Endothelial cell of umbilical vein (primary cell): ENCODE data around the gene BRD2. TPM values are rescaled to one million over a fixed set of nuclear protein-coding genes. Genes with fewer than 3 reads are reported as not detected.

Experiments used
- BruUV-seq: library from RNA; stranded (reverse); fragments of 400-500 nt; replicated peaks from 2 replicates; lab custom pipeline; 2021; lab: Mats Ljungman, UMichigan
- CTCF ChIA-PET: fragments of 300-600, 350-600 bp; sonication (Branson Sonifier 250); formaldehyde crosslinking; loops from one replicate; lab custom pipeline; 2021; ENCODE audit warnings: antibody characterized with exemption, inconsistent platforms; lab: Charles Lee
- POLR2A ChIA-PET: fragments of 300-600, 350-600 bp; sonication (Branson Sonifier 250); formaldehyde crosslinking; loops from one replicate; lab custom pipeline; 2021; ENCODE audit warnings: antibody characterized with exemption, inconsistent platforms; lab: Charles Lee
- DNase-seq: peaks from one replicate; pipeline ENCODE4 v3.0.0-alpha.2; 2011; ENCODE audit warnings: low read depth, low spot score
- FAIRE-seq: peaks from 2 replicates; lab custom pipeline; 2011; peaks lifted over from hg19 to GRCh38; lab: Jason Lieb, UNC
- H2AFZ ChIP-seq: 2 replicates; pipeline ENCODE4 v1.6.0; 2012; ENCODE audit warnings: low read depth, low read length, control low read depth, inconsistent platforms
- H3K27ac ChIP-seq: 2 replicates; pipeline ENCODE4 v1.5.1; 2011; ENCODE audit warnings: low read depth, mild to moderate bottlenecking, control low read depth, low read length, moderate library complexity; ENCODE audit not compliant: insufficient read depth
- H3K27me3 ChIP-seq, 2 experiments: 2 replicates each; pipeline versions ENCODE4 v1.6.0 to v1.6.1; 2011; ENCODE audit warnings: low read length in 2 of 2, mixed read lengths in 1 of 2; ENCODE audit not compliant: control insufficient read depth in 2 of 2, insufficient read depth in 2 of 2
- H3K36me3 ChIP-seq, 2 experiments: 2 replicates in 1 of 2; 3 replicates in 1 of 2; pipeline ENCODE4 v1.5.1; 2011; ENCODE audit warnings: low read length in 2 of 2, mild to moderate bottlenecking in 1 of 2, moderate library complexity in 1 of 2; ENCODE audit not compliant: control insufficient read depth in 2 of 2, insufficient read depth in 2 of 2; ENCODE audit errors: extremely low read depth in 1 of 2
- H3K4me1 ChIP-seq: 3 replicates; pipeline ENCODE4 v1.5.1; 2011; ENCODE audit warnings: mild to moderate bottlenecking, low read length; ENCODE audit not compliant: control insufficient read depth, insufficient read depth; ENCODE audit errors: extremely low read depth
- H3K4me2 ChIP-seq: 2 replicates; pipeline ENCODE4 v1.6.1; 2011; ENCODE audit warnings: low read length, control low read depth, mixed read lengths; ENCODE audit not compliant: insufficient read depth
- H3K4me3 ChIP-seq, 3 experiments: fragments of 200-600 bp in 1 of 3; sonication (generic), shearing (Covaris generic) in 1 of 3; replicated peaks in 1 of 3; 2 replicates each; pipeline ENCODE4 v1.5.1; 2011 to 2016; ENCODE audit warnings: control low read depth in 3 of 3, low read length in 3 of 3, mild to moderate bottlenecking in 2 of 3, inconsistent platforms in 1 of 3, low read depth in 1 of 3, moderate library complexity in 1 of 3; ENCODE audit not compliant: insufficient read depth in 1 of 3
- H3K79me2 ChIP-seq: 2 replicates; pipeline ENCODE4 v1.6.0; 2012; ENCODE audit warnings: low read length, inconsistent platforms; ENCODE audit not compliant: control insufficient read depth, insufficient read depth
- H3K9ac ChIP-seq: replicated peaks from 2 replicates; pipeline ENCODE3; 2011; ENCODE audit warnings: low read length, control low read depth; ENCODE audit not compliant: insufficient read depth; ENCODE audit errors: extremely low read depth
- H3K9me1 ChIP-seq: replicated peaks from 3 replicates; pipeline ENCODE4 v1.6.0; 2011; ENCODE audit warnings: mild to moderate bottlenecking, low read length; ENCODE audit not compliant: control insufficient read depth, insufficient read depth; ENCODE audit errors: extremely low read depth
- H3K9me3 ChIP-seq: replicated peaks from 2 replicates; pipeline ENCODE4 v1.5.1; 2012; ENCODE audit warnings: low read length, inconsistent platforms; ENCODE audit not compliant: control insufficient read depth, insufficient read depth
- H4K20me1 ChIP-seq: replicated peaks from 2 replicates; pipeline ENCODE3; 2011; ENCODE audit warnings: mild to moderate bottlenecking, low read length; ENCODE audit not compliant: control insufficient read depth, insufficient read depth; ENCODE audit errors: extremely low read depth
- EZH2 ChIP-seq: IDR thresholded peaks from 2 replicates; pipeline ENCODE4 v1.6.1; 2012; ENCODE audit warnings: borderline replicate concordance, low read depth, mild to moderate bottlenecking, moderate library complexity, low read length, inconsistent platforms; ENCODE audit not compliant: severe bottlenecking
- dilution Hi-C: fragments of 300-500 bp; cut with MboI; formaldehyde crosslinking; loops from one replicate; pipeline ENCODE4 v1.15.0; 2019; ENCODE audit warnings: low sequenced_read_pairs; ENCODE audit not compliant: extremely low pct_ligation_motif_present
- intact Hi-C: fragments of 100-400 bp; cut with micrococcal nuclease; formaldehyde crosslinking; loops from one replicate; pipeline ENCODE4 v1.10.0; 2022
- polyA plus RNA-seq, 4 experiments: library from polyadenylated mRNA; depleted of rRNA in 3 of 4; stranded (reverse) in 3 of 4; unstranded in 1 of 4; fragments of >200 nt; gene quantifications; 2 replicates each; pipeline versions ENCODE4 v1.2.1 to v1.2.3, GENCODE V29; 2011 to 2012; ENCODE audit warnings: missing spikeins in 1 of 4
- total RNA-seq: library from RNA; stranded (reverse); gene quantifications from 2 replicates; pipeline ENCODE4 v1.2.3, GENCODE V29; 2021
- TF ChIP-seq, protein P1 (sequence below), 2 donors: IDR thresholded peaks; 1 replicate in 1 of 2; 2 replicates in 1 of 2; pipeline ENCODE4 v1.5.1; 2011; ENCODE audit warnings: low read length in 2 of 2, mild to moderate bottlenecking in 2 of 2, moderate library complexity in 2 of 2, control low read depth in 1 of 2, inconsistent platforms in 1 of 2, low read depth in 1 of 2; ENCODE audit not compliant: insufficient read depth in 1 of 2; ENCODE audit errors: extremely low read depth in 1 of 2
- TF ChIP-seq, protein P2 (sequence below): IDR thresholded peaks from 2 replicates; pipeline ENCODE4 v1.6.1; 2011; ENCODE audit not compliant: insufficient read depth, insufficient read length

BRD2 gene
- total and polyA plus RNA-seq, 2 donors (not counting 3 experiments of a cell fraction or from before 2014, with no cell fraction given) = 131 to 197 TPM

DNA sequence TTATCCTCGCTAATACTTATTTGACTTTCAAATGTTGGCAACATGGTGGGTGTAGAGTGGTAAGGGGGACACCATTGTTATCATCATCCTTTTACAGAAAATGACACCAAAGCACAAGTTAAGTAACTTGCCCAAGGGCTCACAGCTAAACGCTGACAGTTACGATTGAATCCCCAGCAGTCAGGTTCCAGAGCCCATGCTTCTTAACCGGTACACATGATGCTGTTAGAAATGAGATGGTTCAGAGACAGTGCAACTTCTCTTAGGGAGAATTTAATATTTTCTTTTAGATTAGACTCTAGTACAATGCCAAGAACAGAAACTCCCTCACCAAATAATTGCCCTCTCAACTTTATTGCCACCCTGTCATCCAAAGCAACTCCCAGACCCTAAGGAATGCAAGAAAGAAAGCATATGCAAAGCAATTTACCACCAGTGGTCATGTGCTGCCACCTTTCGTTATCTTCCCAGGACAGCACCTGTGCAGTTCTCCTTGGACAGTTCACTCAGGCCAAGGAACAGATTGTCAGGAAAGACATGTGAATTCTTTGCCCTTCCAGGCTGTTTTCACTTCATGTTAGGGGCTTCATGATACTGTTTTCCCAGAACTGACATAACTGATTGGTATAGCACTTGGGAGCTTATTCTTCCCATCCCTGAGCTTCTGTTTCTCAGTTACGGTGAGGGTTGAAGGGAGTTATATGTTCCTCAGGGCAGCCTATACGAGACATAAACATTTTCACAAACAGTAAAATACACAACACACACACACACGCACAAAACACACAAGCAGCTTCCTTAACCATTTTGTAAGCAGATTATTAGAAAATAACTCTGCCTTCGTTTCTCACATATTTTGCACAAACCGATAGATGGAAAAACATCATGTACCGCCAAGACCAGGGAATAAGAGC, 20.6 kb upstream of the BRD2 start:
- peaks cover 5 to 28% of the 10 kb centered on the region in 2 experiments for H3K27me3 ChIP-seq
- H4K20me1 ChIP-seq = no peaks in the 10 kb centered on the region
- intact Hi-C loops (loop anchor here (1.0 kb wide), 2 partner anchors 15 to 63 kb away; no protein-coding TSS in a partner anchor), dilution Hi-C loops (no loop called here)
- H3K27ac ChIP-seq = no peak overlapping the region
- H3K36me3 ChIP-seq = no peaks in the 10 kb centered on the region
- H2AFZ ChIP-seq = no peak overlapping the region
- ChIA-PET POLR2A (interaction anchor here (1.9 kb wide), 1 partner anchor 24 kb away, joined by 8 read pairs; no protein-coding TSS in a partner anchor), CTCF (interaction anchor here (1.0 to 2.6 kb wide), 9 partner anchors 11 to 109 kb away, joined by 3 to 59 read pairs (median 4); partner anchors contain the start of gene TAP2)
- no peak overlapping the region for H3K9ac ChIP-seq
- no peaks in the 10 kb centered on the region for H3K9me3 ChIP-seq
- FAIRE-seq (peak; percentile 56), DNase-seq (peak; percentile 58)
- no peaks in the 10 kb centered on the region for H3K9me1 ChIP-seq
- H3K4me2 ChIP-seq = no peak overlapping the region
- no peaks in the 10 kb centered on the region for H3K79me2 ChIP-seq
- H3K4me1 ChIP-seq = no peaks in the 10 kb centered on the region
- H3K4me3 ChIP-seq = no peak overlapping the region
- no TSS peak for BruUV-seq
- TF ChIP-seq, protein P1, sequence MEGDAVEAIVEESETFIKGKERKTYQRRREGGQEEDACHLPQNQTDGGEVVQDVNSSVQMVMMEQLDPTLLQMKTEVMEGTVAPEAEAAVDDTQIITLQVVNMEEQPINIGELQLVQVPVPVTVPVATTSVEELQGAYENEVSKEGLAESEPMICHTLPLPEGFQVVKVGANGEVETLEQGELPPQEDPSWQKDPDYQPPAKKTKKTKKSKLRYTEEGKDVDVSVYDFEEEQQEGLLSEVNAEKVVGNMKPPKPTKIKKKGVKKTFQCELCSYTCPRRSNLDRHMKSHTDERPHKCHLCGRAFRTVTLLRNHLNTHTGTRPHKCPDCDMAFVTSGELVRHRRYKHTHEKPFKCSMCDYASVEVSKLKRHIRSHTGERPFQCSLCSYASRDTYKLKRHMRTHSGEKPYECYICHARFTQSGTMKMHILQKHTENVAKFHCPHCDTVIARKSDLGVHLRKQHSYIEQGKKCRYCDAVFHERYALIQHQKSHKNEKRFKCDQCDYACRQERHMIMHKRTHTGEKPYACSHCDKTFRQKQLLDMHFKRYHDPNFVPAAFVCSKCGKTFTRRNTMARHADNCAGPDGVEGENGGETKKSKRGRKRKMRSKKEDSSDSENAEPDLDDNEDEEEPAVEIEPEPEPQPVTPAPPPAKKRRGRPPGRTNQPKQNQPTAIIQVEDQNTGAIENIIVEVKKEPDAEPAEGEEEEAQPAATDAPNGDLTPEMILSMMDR (IDR thresholded peaks at IDR 0.05; ENCODE audit: extremely low read depth in 1 of 2, insufficient read depth in 1 of 2, low read depth in 1 of 2, low read length in 2 of 2) = peak; percentile 34 to 39
- TF ChIP-seq, protein P2, sequence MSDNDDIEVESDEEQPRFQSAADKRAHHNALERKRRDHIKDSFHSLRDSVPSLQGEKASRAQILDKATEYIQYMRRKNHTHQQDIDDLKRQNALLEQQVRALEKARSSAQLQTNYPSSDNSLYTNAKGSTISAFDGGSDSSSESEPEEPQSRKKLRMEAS = no peak
- no peak for TF ChIP-seq EZH2
